T-helper 22 cell (primary cell): ENCODE data around the gene FBXL22.

Source experiments
- DNase-seq: peaks from one replicate; pipeline ENCODE4 v3.0.0-alpha.2; 2020; ENCODE audit warnings: low read depth

FBXL22 gene

DNA sequence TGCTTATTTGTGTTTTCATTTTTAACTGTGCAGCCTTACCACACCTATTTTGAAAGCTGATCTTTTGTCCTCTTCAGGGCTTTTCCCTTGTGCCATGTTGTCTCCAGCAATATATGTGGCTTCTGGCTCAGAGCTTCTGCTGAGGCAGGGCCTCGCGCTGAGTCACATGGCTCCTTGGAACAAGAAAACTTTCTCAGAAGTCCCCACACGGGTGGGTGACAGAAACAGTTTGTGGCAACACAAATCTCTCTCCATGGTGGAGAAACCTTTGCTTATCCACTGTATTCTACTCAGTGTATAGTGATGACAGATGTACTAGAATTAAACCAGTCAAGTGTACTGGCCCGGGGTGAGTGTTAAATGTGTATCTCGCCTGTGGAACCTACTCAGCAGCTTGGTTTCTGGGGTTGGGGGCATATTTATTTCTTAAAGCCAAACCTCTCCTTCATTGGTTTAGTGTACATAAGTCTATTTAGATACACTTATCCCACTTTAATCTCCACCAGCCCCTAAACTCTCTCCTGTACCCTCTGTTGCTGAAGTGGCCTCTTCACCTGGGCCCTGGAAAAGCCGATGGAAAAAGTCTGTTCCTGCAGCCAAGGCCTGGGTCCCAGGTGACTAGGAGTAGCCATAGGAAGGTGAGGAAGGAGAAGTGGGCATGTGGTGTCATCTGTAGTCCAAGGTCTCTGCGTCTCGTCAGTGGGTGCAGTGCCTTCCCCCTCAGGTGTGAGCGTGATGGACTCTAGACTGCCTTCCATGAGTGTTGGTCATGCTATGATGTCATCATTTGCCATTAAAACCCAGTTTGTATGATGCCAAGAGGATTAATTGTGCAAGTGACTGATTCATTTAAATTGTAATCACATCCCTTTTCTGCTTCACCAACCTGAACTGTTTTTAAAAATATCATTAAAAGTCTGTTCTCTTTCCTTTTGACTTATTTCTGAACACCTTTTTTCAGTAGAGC, 3.2 kb upstream of the FBXL22 start:
- DNase-seq = no peak

DNA sequence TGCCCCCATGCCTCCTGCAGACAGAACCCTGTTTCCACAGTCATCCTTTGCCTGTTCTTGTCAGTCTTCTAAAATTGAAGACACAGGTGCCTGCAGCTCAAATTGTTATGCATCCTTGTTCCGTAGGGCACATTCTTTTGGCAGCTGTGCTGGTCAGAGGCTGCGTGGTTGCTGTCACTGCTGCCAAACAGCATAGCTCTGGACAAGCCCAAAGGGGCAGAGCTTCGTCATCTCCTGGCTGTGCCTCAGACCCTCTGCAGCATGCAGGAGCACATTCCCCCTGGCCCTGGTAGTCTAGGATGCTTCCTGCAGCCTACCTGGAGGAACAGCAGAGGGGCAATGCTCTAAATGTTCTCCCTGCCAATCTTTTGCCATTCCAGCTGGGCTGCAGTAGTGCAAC, 2.1 kb upstream of the FBXL22 start:
- no peak for DNase-seq

DNA sequence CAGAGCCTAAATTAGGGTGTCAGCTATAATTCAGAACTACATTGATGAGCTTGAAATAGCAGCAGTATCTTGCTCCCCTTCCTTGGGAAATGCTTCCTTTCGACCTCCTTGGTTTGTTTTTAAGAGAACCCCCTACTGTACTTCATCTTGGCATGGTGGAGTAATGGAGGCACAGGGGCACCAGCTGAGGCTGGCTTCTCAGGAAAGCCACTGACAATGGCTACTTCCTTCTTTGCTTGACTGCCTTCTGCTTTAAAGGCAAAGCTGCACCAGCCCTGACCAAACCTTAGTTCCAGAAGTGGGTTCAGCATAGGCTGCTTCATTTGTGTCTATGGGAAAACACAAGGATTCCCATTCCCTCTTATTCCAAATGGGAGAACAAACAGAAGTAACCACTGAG, 1.5 kb upstream of the FBXL22 start:
- DNase-seq = no peak

DNA sequence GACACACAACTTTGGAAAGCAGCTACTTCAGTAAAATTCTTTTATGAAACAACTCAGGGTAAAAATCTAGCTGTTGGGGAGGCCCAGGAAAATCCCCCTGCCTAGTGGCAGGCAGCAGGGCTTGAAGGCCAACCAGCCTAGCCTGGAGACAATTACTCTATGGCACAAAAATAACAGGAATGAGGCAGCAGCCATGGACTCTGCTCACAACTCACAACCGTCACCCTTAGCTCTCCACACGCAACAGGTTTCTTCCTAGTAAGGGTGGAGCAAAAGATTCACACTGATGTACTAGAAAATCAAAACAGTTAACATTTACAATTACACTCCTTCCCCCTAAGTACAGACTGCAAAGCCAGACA, 530 bp upstream of the FBXL22 start:
- DNase-seq = no peak

DNA sequence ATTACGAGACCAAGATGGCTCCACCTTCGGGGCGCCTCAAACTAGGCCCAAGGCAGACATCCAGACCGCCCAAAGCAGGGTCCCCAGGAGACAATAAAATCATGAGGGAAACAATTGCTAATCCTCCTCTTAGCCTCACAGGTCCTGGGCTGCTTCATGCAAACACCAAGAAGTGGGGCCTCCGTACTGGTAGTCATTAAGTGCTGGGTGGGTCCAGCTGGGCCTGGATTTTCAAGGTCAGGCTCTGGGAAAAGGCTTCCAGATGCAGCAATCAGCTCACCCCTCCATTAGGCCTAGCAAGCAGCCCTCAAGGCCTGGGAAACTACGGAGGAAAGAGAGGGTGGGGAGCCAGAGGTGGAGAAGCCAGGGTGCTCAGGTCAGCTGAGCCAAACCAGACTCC, 634 bp downstream of the FBXL22 start:
- no peak for DNase-seq

DNA sequence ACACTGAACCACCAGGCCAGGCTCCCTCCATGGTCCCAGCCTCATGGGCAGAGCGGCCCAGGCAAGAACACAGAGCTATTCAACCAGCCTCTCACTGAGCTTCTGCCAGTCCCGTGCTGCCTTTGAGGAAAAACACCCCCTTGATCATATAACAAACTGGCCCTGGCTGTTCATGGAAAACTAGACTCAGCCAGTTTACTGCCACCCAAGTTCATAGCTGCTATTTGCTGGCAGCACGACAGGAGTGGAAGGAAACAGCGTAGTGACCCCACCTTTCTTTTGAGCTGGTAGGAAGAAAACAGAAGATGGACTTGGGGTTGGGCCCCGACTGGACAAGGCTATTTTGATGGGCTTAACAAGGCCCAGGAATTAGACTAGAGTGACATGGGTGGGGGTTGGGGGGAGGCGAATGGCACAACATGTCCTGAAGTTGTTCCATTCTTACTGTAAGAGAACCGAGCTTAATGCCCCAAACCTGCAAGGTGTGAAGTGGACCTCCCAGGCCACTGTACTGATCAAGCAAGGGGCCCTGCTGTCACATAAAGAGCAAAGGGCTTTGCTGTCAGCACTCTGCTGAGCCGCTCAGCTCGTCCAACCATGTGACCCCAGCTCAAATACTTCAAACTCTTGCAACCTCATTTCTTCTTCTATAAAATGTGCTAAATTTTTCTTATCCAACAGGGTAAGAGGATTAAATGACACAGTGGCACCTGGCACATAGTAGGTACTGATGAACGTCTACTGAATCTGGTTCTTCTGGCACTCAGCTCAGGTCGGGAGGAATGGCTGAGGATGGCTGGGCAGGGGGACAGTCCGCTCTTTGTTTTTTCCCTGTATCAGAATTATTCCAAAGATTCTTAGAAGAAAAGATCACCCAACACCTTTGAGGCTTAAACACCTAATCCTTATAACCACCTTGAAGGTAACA, 1.6 kb downstream of the FBXL22 start:
- DNase-seq = no peak

DNA sequence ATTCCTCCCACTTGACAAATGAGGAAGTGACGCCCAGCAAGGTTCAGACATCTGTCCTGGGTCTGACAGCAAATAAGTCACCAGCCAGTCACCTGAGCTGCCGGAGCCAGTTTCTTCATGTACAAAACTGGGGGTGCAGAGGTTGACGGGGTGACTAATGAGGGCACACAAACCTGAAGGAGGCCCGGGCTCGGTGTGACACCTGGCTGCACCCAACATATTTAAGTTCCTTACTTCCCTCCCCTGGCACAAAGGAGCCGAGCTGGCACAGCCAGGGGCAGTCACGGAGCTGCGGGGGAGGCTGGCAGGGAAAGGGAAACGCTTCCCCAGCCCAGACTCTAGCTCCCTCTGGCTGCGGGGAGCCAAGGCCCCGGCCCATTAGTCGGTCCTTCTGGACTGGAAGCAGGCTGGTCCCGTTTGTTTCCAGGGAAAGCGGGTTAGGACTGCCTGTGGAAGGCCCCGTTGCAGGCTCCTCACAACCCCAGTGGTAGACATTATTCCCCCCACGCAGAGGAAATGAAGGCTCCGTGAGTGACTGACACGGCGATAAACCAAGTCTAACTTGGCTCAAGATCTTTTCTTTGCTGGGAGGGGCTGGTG, 2.3 kb downstream of the FBXL22 start:
- no peak for DNase-seq

DNA sequence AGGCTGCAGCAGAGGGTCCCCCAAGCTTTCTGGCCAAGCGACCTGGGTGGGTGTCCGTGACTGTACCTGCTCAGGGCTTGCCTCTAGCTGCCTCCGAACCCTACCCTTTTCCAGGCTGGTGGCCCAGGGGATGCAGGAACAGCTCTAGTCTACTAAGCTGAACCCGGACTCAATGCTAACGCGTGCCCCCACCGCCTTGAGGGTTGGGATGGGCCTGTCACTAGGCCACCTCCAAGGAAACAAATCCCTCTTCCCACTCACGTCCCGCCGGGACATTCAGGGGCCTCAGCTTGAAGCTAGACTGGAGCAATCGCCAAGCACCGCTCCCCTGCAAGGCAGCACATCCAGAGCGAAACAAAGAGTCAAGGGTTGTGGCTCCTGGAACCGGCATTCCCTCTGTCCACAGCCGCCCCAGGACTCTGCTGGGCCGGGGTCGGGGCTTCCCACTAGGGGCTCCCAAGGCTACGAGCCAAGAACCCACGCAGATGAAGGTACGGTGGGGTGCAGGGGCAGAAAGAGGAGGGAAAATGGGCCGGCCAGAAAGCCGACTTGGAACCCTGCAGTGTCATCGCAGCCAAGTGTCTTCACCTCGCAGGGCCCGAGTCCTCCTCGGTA, 2.9 kb downstream of the FBXL22 start:
- DNase-seq = no peak

DNA sequence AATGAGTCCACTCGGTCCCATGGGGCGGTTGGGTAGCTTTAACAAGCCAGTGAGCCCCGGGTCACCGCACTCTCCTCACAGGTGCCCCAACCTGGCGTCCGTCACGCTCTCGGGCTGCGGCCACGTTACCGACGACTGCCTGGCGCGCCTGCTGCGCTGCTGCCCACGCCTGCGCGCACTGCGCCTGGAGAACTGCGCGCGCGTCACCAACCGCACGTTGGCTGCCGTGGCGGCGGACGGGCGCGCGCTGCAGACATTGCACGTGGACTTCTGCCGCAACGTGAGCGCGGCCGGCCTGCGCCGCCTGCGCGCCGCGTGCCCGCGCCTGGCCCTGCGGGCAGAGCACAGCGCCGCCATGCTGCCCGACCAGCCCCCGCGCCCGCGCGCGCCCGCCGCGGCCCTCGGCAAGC, 3.4 kb downstream of the FBXL22 start:
- peak; percentile 81 for DNase-seq

DNA sequence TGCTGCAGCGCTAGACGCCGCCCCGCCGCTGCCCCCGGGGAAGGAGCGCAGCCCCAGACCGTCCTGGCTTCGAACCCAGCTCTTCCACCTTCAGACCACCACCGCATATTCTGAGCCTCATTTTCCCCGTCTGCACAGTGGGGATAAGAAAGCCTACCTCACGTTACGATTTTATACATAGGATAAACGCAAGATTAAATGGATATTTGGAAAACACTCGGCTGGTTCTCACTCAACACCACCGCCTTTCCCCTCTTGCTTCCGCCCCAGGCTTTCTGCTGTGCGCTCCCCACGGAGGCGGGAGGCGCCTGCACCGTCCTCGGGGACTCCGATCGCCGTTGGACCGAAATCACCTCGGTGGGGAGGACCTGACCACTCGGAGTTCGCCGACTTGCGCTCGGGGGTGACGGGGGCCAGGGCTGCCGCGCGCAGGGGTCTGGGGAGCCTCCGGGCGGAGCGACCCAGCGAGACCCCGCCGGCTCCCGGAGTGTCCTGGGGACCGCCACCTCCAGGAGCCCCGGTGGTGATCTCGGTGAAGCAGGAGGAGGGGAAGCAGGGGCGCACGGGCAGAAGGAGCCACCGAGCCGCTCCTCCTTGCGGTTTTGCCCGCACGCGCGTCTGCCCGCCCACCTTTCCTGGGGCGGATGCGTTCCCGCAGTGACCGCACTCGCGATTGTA, 4.0 kb downstream of the FBXL22 start:
- peak; percentile 50 for DNase-seq

DNA sequence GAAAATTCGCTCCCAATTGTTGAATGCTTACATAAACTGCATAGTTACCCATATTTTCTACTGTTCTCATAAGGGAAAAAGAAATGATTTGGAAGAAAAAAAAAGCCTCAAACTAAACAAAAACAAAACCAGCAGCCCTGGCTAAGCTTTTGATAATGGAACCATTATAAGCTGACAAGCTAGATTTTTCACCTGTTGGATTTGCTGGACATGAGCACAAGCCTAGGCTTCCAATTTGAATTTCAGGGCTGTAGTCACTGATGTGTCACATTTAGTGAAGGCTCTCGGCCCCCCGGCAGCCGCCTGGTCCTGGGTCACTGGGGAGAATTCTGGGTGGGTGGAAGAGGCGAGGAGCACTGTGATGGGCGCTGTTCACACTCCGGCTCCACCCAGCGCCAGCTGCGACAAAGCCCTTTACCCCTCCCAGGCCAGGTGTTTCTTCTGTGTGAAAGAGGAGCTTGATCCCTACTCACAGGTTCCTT, 4.6 kb downstream of the FBXL22 start:
- no peak for DNase-seq

DNA sequence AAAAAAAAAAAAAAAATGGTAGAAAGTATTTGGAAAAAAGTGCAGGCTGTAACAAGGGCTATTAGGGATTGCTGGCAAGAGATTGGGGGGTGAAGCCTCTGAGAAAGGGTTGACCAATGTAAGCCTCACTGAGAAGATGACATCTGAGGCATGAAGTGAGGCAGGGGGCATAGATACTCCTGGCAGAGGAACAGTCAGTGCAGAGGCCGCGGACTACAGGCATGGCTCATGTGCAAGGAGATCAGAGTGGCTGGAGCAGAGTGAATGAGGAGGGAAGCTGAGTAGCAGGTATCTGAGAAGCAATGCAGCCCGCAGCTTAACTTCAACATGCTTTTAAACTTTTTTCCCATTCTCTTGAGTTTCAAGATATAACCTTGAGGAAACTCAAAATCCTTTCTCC, 5.4 kb downstream of the FBXL22 start:
- no peak for DNase-seq

DNA sequence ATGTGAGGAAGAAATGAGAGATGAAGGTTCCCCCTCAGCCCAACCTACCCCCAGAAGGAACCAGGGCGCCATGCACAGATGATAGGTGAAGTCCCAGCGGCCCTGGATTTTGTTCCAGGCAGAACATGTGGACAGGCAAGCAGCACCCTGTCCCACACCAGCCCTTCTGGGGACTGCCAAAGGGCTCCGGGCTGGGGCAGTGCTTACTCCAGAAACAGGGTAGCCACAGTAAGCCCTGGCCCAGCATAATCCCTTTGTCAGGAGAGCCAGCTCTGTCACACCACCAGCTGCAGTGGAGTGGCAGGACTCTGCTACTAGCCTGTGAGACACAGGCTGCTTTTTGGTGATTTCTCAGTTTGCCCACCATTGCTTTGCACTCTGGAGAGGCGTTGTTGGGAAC, 6.3 kb downstream of the FBXL22 start:
- DNase-seq = no peak

DNA sequence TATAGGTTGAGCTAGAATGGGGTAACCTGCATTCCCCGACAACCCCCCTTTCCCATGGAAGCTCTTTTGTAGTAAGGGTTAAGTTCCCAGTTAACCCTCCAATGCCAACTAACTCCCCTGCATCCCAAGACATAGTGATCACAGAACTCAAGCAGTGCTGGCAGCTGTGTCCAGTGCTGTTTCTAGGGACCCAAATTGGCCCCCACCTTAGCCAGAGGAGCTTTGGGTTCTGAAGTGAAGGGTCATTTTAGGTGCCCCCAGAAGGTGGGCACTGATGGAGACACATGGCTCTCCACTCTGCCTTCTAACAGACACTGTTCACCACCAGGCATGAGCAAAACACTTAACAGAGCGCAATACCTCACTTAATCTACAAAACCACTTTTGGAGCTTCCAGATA, 7.1 kb downstream of the FBXL22 start:
- no peak for DNase-seq

DNA sequence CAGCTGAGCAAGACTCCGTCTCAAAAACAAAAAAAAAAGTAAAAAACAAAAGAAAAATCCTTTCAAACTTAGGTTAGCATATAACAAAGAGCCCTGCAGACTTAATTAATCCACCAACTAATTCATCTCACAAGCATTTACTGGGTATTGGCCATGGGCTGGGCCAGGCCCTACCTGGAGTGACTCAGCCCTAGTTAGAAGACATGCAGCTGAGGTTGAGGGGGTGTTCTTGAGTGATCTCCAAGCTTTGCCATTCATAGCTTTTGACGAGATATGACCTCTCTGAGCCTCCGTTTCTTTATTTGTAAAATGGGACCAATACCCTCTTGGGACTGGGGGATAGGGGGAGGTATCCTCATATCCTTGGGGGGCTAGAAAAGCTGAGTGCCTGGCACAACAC, 7.8 kb downstream of the FBXL22 start:
- no peak for DNase-seq

DNA sequence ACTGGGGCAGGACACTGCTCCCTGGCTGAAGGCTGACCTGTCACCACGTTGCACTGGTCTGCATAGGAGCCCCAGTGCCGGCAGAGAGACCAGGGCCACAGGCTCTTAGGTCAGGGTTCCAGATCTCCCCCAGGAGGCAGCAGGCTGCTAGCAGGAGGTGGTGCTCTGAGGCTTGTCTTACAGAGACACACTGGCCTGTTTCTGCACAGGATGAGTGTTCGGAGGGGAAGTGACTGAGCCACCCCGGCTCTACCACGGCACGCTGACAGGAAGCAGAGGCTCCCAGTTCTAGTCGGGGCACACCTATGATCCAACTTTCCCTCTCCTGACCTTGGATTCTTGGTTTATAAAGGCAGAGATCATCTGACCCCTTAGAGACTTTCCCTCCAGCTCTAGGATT, 8.6 kb downstream of the FBXL22 start:
- no peak for DNase-seq

DNA sequence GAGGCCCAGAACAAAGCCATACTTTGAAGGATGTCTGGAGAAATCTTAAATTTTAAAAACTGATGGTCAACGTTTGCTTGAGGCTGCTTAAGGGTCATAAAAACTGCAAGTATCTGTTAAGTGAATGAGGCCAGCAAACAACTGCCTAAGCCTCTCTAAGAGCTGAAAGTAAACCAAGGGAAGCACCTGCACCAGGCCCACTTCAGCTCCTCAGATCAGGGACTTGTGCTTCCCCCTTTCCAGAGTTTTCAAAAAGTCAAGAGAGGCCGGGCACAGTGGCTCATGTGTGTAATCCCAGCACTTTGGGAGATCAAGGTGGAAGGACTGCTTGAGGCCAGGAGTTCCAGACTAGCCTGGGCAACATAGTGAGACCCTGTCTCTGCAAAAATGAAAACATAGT, 9.1 kb downstream of the FBXL22 start:
- DNase-seq = no peak

DNA sequence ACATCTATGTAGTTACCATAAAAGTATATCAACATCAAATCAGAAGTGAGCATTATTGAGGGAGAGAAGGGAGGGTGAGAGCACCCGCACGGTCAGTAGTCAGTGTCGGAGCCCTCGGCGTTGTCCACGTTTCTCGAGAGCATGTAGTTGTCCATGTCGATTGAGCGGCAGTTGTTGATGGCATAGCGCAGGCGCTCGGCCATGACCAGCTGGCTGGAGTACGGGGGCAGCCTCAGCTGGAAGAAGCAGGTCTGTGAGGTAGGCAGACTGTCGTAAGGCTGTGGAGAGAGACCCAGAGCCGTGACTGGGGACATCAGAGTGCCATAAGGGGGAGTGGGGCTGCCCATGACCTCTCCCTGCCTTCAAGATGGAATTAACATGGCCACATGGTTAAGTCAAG, 11.8 kb downstream of the FBXL22 start:
- DNase-seq = no peak

DNA sequence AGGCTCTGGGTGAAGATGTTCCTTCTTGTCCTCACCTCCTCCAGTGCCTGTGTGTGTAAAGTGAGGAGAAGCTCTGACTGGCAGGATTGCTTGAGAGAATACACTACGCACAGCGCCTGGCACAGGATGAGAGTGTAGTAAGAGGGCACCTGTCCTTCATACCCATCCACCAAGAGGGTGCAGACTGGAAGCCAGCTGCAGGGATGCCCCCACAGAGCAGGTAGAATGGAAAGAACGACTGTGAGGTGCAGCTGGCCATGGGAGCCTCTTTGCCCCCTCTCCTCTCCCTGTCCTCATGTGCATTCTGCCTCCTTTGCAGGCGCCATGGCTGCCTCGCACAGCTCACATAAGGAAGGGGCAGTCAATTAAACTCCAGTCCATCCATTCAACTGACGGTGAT, 12.3 kb downstream of the FBXL22 start:
- no peak for DNase-seq

DNA sequence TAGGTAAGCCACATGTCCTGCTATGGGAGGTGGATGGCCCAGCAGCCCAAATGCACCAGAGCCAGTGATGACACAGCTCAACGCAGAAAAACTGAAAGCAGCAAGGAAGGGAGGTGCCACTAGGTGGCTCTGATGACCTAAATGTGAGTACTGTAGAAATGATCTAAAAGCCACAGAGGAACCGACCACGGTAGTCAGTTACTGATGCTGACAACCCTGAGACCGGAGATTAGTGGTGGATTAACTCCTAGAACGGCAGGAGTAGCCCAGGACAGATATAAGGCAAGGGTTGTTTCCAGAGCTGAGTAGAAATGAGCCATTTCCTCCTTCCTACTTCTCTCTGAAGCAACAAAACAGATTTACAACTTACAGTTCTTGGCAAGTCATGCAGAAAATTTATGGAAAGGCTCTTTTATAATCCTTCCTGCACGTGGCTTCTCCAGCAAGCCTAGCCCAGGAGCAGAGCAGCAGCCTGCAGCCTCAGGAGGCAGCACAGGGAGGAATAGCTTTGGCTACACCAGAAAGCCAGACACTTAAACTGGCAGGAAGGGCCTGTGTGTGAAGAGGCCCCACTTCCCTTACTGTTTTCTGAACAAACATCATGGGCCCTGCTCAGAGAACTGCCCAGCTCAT, 13.1 kb downstream of the FBXL22 start:
- peak; percentile 48 for DNase-seq

DNA sequence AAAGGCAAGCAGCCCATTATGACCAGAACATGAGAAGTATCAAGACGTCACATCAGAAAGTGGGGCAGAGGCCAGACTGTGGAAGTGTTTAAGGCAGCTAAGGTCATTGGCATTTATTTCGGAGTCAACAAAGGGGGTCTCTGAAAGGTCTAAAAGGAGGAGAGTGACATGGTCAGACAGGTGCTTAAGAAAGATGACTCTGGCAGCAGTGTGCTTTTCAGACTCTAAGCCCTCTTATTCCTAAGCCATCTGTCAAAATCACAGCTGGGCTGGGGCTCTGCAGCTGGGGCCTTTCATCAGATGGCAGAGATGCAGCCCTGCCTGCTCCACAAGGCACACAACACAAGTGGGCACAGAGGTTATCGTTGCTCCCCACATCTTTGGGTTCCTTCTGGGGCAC, 14.0 kb downstream of the FBXL22 start:
- DNase-seq = no peak
